LNCAP (cell line): ENCODE data around the gene CSNK2A1.

Experiments
- CTCF ChIP-seq: fragments of 450-650 bp; IDR thresholded peaks from 2 replicates; pipeline ENCODE4 v1.5.1; 2017; ENCODE audit warnings: mild to moderate bottlenecking

The CSNK2A1 gene

DNA sequence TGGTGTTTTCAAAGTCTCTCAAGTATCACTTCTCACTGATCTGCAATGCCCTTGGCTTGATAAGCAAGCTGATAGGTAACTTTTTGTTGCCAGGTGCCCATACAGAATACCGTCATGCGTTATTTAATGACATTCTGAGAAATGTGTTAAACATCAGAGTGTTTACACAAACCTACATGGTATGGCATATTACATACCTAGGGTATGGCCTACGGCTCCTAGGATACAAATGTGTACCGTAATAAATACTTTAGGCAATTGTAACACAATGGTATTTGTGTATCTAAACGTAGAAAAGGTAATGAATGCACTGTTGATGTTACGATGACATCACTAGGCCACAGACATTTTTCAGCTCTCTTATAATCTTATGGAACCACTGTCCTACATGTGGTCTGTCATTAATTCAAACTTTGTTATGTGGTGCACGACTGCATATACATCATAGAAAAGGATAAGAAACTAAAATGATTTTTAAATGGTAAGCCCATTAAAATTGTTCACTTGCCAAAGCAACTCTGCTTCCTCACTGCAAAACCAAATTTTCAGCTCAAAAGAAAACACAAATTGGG lies 35.7 kb downstream of the CSNK2A1 start:
- no peak for TF ChIP-seq CTCF

DNA sequence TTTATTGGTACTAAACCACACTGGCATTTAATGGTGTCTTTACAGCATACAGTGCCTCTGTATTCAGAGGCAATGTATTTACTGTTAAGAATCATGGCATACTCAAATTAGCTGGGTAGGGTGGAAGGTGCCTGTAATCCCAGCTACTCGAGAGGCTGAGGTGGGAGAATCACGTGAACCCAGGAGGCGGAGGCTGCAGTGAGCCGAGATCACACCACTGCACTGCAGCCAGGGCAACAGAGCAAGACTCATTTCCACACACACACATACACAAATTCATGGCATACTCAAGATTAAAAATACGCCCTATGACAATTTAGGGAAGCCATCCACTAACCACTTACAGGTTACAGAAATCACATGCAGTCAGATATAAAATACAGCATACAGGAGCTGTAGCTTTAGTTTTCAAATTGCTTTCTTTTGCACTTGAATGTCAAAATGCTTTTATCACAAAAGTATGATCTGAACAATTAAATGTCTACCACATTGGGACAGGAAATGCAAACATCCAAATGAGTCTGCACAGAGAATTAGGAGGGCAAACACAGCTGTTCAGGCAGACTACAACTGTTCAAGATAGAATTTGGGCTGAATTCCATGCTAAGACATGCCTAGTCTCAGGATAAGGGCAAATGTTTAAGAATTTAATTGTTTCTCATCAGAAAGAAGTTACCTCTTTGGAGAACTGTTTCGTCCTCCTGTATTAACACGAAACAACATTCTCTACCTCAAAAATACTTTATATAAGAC lies 36.4 kb downstream of the CSNK2A1 start:
- no peak for TF ChIP-seq CTCF

DNA sequence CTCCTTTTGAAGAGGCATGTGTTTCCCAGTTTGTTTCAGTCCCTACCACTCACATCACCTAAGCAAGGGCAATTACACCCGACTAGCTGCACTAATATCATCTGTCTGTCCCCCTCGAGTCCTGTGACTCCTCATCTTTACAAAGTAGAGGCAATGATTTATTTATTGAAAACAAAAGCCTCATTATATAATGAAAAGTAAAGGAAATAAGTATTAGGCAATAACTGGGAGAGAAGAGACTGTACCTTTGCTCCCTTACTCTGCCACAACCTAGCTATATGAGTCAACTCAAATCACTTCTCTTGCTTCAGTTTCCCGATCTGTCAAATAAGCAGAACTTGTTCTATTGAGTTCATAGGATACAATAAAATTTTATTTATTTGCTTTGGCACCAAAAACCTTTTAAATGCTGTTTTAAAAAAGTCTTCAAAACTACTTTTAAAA lies 38.9 kb downstream of the CSNK2A1 start:
- TF ChIP-seq CTCF: no peak

DNA sequence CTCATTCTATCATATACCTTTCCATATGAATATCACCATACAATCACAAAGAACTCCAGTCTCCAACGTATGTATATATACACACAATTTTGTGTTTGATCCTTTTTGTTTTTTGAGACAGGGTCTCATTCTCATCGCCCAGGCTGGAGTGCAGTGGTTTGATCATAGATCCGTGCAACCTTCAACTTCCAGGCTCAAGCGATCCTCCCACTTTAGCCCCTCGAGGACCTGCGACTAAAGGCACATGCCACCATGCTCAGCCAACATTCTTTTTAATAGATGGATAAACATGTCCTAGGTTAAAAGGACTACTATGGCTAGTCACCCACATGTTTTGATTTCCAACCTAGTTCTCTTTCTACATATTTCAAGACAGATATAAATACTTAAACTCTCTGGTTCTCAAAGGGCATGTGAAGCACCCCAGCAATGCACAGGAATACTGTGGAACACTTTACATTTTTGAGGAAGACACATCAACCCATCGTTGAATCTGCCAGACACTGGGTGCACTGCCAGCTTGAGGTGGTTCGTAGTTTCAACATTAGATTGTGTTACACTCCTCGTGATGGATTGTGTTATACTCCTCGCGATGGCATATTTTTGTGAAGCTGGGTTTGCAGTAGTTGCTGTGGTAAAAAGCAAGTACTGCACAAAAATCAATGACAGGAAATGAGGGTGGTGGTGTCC lies 40.4 kb downstream of the CSNK2A1 start:
- TF ChIP-seq CTCF: no peak

DNA sequence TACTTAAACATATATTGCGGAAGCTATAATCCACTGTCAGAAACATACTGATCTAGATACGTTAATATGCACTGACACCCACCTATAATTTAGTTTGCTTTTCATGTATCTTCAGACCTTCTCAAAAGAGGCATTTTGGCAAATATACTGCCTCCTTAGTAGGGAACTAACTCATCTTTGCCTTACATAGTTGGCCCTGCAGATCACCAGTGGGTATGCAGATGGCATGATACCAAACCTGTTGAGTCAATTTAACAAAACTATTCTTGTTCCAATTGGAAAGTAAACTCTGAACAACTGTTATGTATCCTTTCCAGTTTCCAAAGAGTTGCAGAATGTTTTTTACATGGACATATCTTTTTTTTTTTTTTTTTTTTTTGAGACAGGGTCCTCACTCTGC lies 45.6 kb downstream of the CSNK2A1 start:
- TF ChIP-seq CTCF: no peak

DNA sequence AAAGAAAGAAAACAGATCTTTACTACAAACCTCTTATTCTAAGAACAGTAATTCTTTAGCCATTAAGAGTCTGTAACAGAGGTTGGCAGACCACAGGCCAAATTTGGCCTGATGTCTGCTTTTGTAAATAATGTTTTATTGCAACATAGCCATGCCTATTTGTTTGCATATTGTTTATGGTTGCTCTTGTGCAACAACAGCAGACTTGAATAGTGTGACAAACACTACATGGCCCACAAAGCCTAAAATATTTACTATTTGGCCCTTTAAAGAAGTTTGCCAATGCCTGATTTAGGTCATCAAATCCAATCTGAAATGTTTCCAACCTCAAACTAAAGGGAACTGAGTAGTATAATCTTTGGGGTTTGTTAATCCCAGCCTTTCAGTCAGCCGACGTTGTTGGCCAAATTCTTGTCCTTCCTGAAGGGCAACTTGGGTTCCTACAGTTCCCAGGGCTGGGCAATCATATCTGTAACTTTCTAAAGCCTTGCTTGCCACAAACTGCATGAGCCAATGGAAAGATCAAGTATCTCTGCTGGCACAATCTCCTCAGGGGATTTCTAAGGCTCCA lies 47.4 kb downstream of the CSNK2A1 start:
- no peak for TF ChIP-seq CTCF

GRCh38 chr20:492159-492558 lies 51.4 kb downstream of the CSNK2A1 start:
- TF ChIP-seq CTCF: no peak
